HL-60 (cell line): ENCODE measurements around the gene QARS1. TPM values are rescaled to one million over a fixed set of nuclear protein-coding genes. Genes with fewer than 3 reads are reported as not detected.

ENCODE experiments used
- DNase-seq, 2 experiments: peaks; one replicate each; pipeline ENCODE4 v3.0.0-alpha.2; 2010 to 2020; ENCODE audit warnings: low read depth in 1 of 2, low spot score in 1 of 2
- H3K27ac ChIP-seq: fragments of 250-450 bp; sonication (Bioruptor Pico); replicated peaks from 2 replicates; pipeline ENCODE4 v1.5.1; 2020; ENCODE audit warnings: mild to moderate bottlenecking, moderate library complexity
- H3K27me3 ChIP-seq: fragments of 250-450 bp; sonication (Bioruptor Pico); 2 replicates; pipeline ENCODE4 v1.5.1; 2021; ENCODE audit warnings: mild to moderate bottlenecking, moderate library complexity; ENCODE audit not compliant: insufficient read depth, poor library complexity, severe bottlenecking
- H3K4me3 ChIP-seq: replicated peaks from 2 replicates; pipeline ENCODE4 v1.5.1; 2011; ENCODE audit warnings: mild to moderate bottlenecking, control low read depth, low read length; ENCODE audit not compliant: insufficient read depth
- CTCF ChIP-seq: IDR thresholded peaks from one replicate; pipeline ENCODE4 v1.5.1; 2011; ENCODE audit warnings: low read length, control low read depth, inconsistent platforms; ENCODE audit not compliant: insufficient read depth
- GABPA ChIP-seq: IDR thresholded peaks from 2 replicates; pipeline ENCODE4 v1.6.1; 2012; ENCODE audit warnings: low read depth
- POLR2AphosphoS5 ChIP-seq: IDR thresholded peaks from 2 replicates; pipeline ENCODE4 v1.6.1; 2012; ENCODE audit warnings: low read depth
- REST ChIP-seq: IDR thresholded peaks from 2 replicates; pipeline ENCODE4 v1.6.1; 2012; ENCODE audit warnings: low read depth; ENCODE audit not compliant: insufficient replicate concordance
- SPI1 ChIP-seq: IDR thresholded peaks from 2 replicates; pipeline ENCODE4 v1.6.1; 2012; ENCODE audit warnings: low read depth, mild to moderate bottlenecking, borderline replicate concordance
- microRNA-seq: library from miRNA; unstranded; fragments of <30 nt; microRNA quantifications from one replicate; pipeline ENCODE4, GENCODE V29; 2018

Gene QARS1

GRCh38 chr3:49058011-49058410 lies 46.5 kb downstream of the QARS1 start:
- no peaks in the 10 kb centered on the region for H3K27me3 ChIP-seq
- H3K27ac ChIP-seq = no peak overlapping the region
- no peak for DNase-seq
- no peak overlapping the region for H3K4me3 ChIP-seq
- TF ChIP-seq REST = no peak
- TF ChIP-seq SPI1 = no peak
- TF ChIP-seq CTCF = no peak
- TF ChIP-seq GABPA = no peak
- no peak for TF ChIP-seq POLR2AphosphoS5

GRCh38 chr3:49057268-49057667 lies 47.3 kb downstream of the QARS1 start:
- Histone ChIP-seq H3K27me3 (no peaks in the 10 kb centered on the region), H3K27ac (no peak overlapping the region), H3K4me3 (no peak overlapping the region)
- DNase-seq = no peak
- TF ChIP-seq POLR2AphosphoS5 (no peak), GABPA (no peak), REST (no peak), CTCF (no peak), SPI1 (no peak)

- Histone ChIP-seq H3K27ac (no peak overlapping the region), H3K4me3 (no peak overlapping the region), H3K27me3 (no peaks in the 10 kb centered on the region)
- no peak for TF ChIP-seq CTCF
- no peak for DNase-seq
Measured at GRCh38 chr3:49054344-49054862, 50.2 kb downstream of the QARS1 start.

- no peak overlapping the region for H3K4me3 ChIP-seq
- TF ChIP-seq SPI1 (peak; percentile 67; the same call in 1 of the 2 replicates), GABPA (no peak)
- peak overlapping the region; percentile 13; the same call in 1 of the 2 replicates for H3K27ac ChIP-seq
- H3K27me3 ChIP-seq = no peaks in the 10 kb centered on the region
- peak in 1 of 2 experiments; percentile 14 for DNase-seq
Measured at GRCh38 chr3:49053543-49053942, 51.0 kb downstream of the QARS1 start.

Small RNAs within 50 kb of the gene (microRNA-seq; reads per million reads assigned to microRNA genes)
- gene MIR6890 = not detected
